ENCODE results near the gene PADI6.
"Not testable (repeated sequence)": the region's sequence is repeated elsewhere in the genome, so short reads cannot be mapped to it uniquely, and the experiment has no call there.

The PADI6 gene

DNA sequence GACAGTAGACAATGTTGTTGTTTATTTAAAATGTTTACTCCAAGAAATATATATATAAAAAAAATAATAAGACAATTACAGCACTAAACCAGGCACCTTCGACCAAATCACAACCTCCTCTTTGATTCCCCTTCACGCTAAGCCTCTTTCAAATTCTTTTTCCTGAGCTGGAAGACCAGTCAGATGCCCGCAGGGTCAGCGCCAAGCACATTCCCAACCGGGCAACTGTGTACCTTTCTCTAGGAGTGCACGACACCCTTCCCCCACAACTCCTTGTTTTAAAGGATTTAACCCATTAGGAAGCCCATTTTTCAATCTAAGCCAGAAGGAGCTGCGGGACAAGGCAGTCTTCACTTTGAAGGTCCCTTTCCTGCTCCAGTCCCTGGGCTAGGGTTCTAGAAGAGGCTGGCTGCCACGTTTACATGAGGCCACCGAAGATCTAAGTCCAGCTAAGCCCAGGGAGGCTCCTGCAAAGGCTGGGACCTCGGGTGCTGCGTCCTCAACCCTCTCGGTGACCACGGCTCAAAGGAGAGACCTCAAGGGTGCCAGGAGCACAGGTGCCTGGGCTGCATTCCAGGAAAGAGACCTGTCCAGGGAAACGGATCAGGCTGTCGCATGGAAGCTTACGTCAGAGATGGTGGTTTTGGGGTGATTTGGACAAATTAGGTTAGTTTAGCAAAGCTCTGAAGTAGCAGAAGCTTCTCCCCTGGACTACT, 34.9 kb downstream of the PADI6 start:
- not testable (repeated sequence) for ATAC-seq

DNA sequence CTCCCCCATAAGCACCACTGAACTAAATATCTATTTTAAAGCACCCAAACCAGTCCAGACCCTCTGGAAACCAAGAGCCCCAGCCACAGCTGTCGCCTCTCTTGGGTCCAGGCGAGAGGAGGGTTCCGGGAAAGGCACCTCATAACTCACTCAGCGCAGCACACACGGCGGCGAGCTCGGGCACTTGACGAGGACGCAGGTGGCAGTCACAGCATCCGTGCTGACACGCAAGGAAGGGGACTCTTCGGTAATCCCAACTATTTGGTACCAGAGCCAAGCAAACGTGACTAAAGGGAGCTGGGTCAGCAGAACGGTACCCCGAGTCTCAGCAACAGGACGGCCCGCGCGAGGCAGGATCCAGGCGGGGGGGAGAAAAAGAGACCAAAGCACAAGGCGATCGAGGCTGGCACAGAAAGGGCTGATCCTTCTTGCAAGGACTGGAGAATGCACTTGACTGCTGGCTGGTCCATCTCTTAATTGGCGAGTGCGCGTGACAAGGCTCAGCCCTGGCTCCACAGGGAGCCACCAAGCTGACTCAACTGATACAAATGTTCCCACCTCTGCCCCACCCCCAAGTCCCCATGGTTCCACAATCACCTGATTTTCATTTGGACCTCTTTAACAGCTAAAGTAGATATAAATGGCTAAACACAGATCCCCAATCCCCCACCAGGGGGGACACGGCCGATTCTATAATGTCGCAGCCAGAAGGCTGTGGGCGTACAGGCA, 36.0 kb downstream of the PADI6 start:
- not testable (repeated sequence) for ATAC-seq

DNA sequence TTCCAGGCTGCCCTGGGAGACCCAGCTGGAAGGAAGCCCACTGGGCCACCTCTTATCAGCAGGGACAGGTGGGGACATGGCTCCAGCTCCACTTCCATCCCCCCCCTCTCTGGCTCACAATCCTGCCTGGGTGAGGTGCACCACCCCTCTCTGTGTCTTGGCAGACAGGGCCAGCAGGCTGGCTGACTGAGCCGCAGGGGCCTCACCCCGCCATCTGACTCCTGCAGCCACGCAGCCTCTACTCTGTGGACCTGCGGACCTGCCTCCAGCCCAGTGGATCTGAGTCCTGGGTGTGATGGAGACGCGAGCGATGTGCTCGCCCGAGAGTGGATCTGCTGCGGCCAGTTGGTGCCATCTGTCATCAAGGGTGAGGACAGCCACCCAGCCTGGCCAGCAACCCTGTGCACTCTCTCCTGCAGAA, 37.4 kb downstream of the PADI6 start:
- ATAC-seq, result no peak
- TF ChIP-seq, protein P1, sequence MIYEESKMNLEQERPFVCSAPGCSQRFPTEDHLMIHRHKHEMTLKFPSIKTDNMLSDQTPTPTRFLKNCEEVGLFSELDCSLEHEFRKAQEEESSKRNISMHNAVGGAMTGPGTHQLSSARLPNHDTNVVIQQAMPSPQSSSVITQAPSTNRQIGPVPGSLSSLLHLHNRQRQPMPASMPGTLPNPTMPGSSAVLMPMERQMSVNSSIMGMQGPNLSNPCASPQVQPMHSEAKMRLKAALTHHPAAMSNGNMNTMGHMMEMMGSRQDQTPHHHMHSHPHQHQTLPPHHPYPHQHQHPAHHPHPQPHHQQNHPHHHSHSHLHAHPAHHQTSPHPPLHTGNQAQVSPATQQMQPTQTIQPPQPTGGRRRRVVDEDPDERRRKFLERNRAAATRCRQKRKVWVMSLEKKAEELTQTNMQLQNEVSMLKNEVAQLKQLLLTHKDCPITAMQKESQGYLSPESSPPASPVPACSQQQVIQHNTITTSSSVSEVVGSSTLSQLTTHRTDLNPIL (CRISPR knock-in tag; IDR thresholded peaks at IDR 0.05; ENCODE audit: low read depth), result no peak
- TF ChIP-seq TOX (CRISPR knock-in tag; IDR thresholded peaks at IDR 0.05; ENCODE audit: borderline replicate concordance) (no peak), ZC3H10 (CRISPR knock-in tag; IDR thresholded peaks at IDR 0.05) (no peak), ISL1 (CRISPR knock-in tag; IDR thresholded peaks at IDR 0.05) (no peak), BACH2 (CRISPR knock-in tag; IDR thresholded peaks at IDR 0.05; ENCODE audit: borderline replicate concordance) (no peak), ZFP3 (CRISPR knock-in tag; IDR thresholded peaks at IDR 0.05) (no peak), GLIS3 (CRISPR knock-in tag; IDR thresholded peaks at IDR 0.05) (no peak), ZNF565 (CRISPR knock-in tag; conservative IDR thresholded peaks at IDR 0.05; ENCODE audit: low read depth) (no peak), OSR1 (CRISPR knock-in tag; IDR thresholded peaks at IDR 0.05) (no peak), ESRRG (CRISPR knock-in tag; IDR thresholded peaks at IDR 0.05) (no peak), SNAI2 (CRISPR knock-in tag; IDR thresholded peaks at IDR 0.05) (no peak), ZNF70 (CRISPR knock-in tag; IDR thresholded peaks at IDR 0.05) (no peak), ZNF8 (CRISPR knock-in tag; IDR thresholded peaks at IDR 0.05) (no peak), PPARA (CRISPR knock-in tag; IDR thresholded peaks at IDR 0.05; ENCODE audit: borderline replicate concordance) (no peak), RARB (CRISPR knock-in tag; IDR thresholded peaks at IDR 0.05) (no peak), ARNTL (CRISPR knock-in tag; IDR thresholded peaks at IDR 0.05; ENCODE audit: borderline replicate concordance, low read depth) (no peak)
- TF ChIP-seq, protein P2, sequence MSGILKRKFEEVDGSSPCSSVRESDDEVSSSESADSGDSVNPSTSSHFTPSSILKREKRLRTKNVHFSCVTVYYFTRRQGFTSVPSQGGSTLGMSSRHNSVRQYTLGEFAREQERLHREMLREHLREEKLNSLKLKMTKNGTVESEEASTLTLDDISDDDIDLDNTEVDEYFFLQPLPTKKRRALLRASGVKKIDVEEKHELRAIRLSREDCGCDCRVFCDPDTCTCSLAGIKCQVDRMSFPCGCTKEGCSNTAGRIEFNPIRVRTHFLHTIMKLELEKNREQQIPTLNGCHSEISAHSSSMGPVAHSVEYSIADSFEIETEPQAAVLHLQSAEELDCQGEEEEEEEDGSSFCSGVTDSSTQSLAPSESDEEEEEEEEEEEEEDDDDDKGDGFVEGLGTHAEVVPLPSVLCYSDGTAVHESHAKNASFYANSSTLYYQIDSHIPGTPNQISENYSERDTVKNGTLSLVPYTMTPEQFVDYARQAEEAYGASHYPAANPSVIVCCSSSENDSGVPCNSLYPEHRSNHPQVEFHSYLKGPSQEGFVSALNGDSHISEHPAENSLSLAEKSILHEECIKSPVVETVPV (CRISPR knock-in tag; IDR thresholded peaks at IDR 0.05), result no peak
- TF ChIP-seq, protein P3, sequence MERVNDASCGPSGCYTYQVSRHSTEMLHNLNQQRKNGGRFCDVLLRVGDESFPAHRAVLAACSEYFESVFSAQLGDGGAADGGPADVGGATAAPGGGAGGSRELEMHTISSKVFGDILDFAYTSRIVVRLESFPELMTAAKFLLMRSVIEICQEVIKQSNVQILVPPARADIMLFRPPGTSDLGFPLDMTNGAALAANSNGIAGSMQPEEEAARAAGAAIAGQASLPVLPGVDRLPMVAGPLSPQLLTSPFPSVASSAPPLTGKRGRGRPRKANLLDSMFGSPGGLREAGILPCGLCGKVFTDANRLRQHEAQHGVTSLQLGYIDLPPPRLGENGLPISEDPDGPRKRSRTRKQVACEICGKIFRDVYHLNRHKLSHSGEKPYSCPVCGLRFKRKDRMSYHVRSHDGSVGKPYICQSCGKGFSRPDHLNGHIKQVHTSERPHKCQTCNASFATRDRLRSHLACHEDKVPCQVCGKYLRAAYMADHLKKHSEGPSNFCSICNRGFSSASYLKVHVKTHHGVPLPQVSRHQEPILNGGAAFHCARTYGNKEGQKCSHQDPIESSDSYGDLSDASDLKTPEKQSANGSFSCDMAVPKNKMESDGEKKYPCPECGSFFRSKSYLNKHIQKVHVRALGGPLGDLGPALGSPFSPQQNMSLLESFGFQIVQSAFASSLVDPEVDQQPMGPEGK (CRISPR knock-in tag; IDR thresholded peaks at IDR 0.05; ENCODE audit: borderline replicate concordance), result no peak
- TF ChIP-seq, protein P4, sequence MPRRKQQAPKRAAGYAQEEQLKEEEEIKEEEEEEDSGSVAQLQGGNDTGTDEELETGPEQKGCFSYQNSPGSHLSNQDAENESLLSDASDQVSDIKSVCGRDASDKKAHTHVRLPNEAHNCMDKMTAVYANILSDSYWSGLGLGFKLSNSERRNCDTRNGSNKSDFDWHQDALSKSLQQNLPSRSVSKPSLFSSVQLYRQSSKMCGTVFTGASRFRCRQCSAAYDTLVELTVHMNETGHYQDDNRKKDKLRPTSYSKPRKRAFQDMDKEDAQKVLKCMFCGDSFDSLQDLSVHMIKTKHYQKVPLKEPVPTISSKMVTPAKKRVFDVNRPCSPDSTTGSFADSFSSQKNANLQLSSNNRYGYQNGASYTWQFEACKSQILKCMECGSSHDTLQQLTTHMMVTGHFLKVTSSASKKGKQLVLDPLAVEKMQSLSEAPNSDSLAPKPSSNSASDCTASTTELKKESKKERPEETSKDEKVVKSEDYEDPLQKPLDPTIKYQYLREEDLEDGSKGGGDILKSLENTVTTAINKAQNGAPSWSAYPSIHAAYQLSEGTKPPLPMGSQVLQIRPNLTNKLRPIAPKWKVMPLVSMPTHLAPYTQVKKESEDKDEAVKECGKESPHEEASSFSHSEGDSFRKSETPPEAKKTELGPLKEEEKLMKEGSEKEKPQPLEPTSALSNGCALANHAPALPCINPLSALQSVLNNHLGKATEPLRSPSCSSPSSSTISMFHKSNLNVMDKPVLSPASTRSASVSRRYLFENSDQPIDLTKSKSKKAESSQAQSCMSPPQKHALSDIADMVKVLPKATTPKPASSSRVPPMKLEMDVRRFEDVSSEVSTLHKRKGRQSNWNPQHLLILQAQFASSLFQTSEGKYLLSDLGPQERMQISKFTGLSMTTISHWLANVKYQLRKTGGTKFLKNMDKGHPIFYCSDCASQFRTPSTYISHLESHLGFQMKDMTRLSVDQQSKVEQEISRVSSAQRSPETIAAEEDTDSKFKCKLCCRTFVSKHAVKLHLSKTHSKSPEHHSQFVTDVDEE (CRISPR knock-in tag; IDR thresholded peaks at IDR 0.05), result no peak
- TF ChIP-seq, protein P5, sequence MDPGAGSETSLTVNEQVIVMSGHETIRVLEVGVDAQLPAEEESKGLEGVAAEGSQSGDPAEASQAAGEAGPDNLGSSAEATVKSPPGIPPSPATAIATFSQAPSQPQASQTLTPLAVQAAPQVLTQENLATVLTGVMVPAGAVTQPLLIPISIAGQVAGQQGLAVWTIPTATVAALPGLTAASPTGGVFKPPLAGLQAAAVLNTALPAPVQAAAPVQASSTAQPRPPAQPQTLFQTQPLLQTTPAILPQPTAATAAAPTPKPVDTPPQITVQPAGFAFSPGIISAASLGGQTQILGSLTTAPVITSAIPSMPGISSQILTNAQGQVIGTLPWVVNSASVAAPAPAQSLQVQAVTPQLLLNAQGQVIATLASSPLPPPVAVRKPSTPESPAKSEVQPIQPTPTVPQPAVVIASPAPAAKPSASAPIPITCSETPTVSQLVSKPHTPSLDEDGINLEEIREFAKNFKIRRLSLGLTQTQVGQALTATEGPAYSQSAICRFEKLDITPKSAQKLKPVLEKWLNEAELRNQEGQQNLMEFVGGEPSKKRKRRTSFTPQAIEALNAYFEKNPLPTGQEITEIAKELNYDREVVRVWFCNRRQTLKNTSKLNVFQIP (CRISPR knock-in tag; IDR thresholded peaks at IDR 0.05; ENCODE audit: borderline replicate concordance, low read depth), result no peak

Measured in SK-N-SH treated with all-trans-retinoic acid at 6 μM for 48 hours (cell line).